Uterus (tissue), 2 donors: ENCODE measurements around the gene MS4A4E.

Experiments used
- CTCF ChIP-seq, 4 experiments: fragments of 200-600 bp in 2 of 4; fragments of 450-650 bp in 2 of 4; sonication (generic) in 2 of 4; IDR thresholded peaks; one replicate each; pipeline ENCODE4 v1.5.1; 2016 to 2019; ENCODE audit warnings: antibody characterized with exemption in 4 of 4, mild to moderate bottlenecking in 2 of 4, moderate library complexity in 1 of 4
- POLR2A ChIP-seq, 2 donors: fragments of 450-650 bp; IDR thresholded peaks; one replicate each; pipeline ENCODE4 v1.6.1; 2016; ENCODE audit warnings: antibody characterized with exemption in 2 of 2, mild to moderate bottlenecking in 1 of 2, moderate library complexity in 1 of 2

GRCh38 chr11:60168306-60168705 lies 74.6 kb downstream of the MS4A4E start:
- TF ChIP-seq CTCF (IDR thresholded peaks at IDR 0.05) (no peak), POLR2A (IDR thresholded peaks at IDR 0.05) (no peak)
